Measurements from ENCODE around the gene LMNA. TPM values are rescaled to one million over a fixed set of nuclear protein-coding genes. Genes with fewer than 3 reads are reported as not detected.

The LMNA gene
- polyA plus RNA-seq, 3 donors = 16.5 to 45.5 (median 24.7) TPM

DNA sequence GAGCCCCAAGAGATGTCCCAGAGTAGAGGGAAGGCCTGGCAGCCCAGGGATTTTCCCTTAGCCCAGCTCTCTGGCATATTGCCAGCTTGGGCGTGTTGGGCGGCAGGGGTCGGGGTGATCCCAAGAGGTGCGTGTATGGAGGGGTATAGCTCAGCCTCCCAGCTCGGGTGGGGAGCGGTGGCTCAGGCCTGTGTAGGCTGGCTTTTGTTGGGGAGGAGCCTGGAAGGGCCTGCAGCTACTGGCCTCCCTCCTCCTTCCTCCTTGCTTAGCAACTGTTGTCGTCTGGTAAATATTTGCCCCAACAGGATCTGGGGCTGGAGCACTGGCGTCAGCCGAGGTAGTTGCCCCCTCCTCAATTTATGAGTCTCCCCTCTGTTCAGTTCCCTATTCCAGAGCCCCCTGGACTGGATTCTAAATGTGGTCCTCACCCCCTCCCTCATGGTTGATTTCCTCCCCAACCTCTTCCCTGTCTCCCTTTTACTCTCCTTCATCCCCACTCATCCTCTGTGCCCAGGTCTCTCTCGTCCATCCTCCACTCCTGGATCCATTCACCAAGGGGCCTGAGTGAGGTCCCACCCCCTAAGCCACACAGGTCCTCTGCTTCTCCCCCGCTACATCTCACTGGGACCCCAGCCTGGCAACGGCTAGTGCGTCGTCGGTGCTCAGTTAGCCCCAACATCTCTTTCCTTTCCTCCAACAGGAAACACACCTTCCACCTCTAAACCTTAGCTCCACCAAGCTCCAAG is 10.3 kb upstream of the LMNA start:
- Histone ChIP-seq H3K27ac (ENCODE audit: low read depth in 1 of 2, low read length in 2 of 2) (peak overlapping the region in 1 of 2 donors; percentile 62), H3K9me3 (replicated peaks in 1 of 2; ENCODE audit: control insufficient read depth in 1 of 2, insufficient read depth in 1 of 2, low read length in 2 of 2) (peaks cover 0 to 4% of the 10 kb centered on the region in 2 donors), H2AFZ (ENCODE audit: insufficient read depth, low read depth, low read length, poor library complexity, severe bottlenecking) (no peak overlapping the region), H3K4me2 (replicated peaks; ENCODE audit: extremely low read depth, low read length, poor library complexity, severe bottlenecking) (no peak overlapping the region), H4K20me1 (ENCODE audit: insufficient read depth, low read length) (no peaks in the 10 kb centered on the region), H3K9ac (ENCODE audit: insufficient read depth, low read length, poor library complexity, severe bottlenecking) (peak overlapping the region; percentile 24), H3K79me2 (ENCODE audit: insufficient read depth, low read length) (no peaks in the 10 kb centered on the region), H3K4me1 (ENCODE audit: control insufficient read depth in 1 of 2, insufficient read depth in 2 of 2, low read length in 2 of 2) (peaks cover 31 to 37% of the 10 kb centered on the region in 2 donors), H3K36me3 (replicated peaks in 1 of 2; ENCODE audit: control insufficient read depth in 1 of 2, insufficient read depth in 2 of 2, low read length in 2 of 2) (no peaks in the 10 kb centered on the region), H3K27me3 (ENCODE audit: control insufficient read depth in 2 of 2, insufficient read depth in 2 of 2, low read length in 2 of 2) (peaks cover 66 to 100% of the 10 kb centered on the region in 2 donors), H3K4me3 (replicated peaks in 1 of 3; ENCODE audit: low read depth in 2 of 3, low read length in 3 of 3) (no peak overlapping the region)
- peaks cover 15 to 19% of the 10 kb centered on the region in 2 donors for H3K36me3 Mint-ChIP-seq
- TF ChIP-seq, protein P1, sequence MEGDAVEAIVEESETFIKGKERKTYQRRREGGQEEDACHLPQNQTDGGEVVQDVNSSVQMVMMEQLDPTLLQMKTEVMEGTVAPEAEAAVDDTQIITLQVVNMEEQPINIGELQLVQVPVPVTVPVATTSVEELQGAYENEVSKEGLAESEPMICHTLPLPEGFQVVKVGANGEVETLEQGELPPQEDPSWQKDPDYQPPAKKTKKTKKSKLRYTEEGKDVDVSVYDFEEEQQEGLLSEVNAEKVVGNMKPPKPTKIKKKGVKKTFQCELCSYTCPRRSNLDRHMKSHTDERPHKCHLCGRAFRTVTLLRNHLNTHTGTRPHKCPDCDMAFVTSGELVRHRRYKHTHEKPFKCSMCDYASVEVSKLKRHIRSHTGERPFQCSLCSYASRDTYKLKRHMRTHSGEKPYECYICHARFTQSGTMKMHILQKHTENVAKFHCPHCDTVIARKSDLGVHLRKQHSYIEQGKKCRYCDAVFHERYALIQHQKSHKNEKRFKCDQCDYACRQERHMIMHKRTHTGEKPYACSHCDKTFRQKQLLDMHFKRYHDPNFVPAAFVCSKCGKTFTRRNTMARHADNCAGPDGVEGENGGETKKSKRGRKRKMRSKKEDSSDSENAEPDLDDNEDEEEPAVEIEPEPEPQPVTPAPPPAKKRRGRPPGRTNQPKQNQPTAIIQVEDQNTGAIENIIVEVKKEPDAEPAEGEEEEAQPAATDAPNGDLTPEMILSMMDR (IDR thresholded peaks at IDR 0.05) = no peak
- peak overlapping the region in 6 of 7 donors; percentile 84 to 98 (median 96) for H3K27ac Mint-ChIP-seq
- WGBS (ENCODE audit: insufficient coverage) = 35% methylated on average over 8 of the region's 15 CpGs
- H3K9me3 Mint-ChIP-seq = peaks cover 0 to 33% (median 15%) of the 10 kb centered on the region in 7 donors
- peaks cover 96 to 100% (median 97%) of the 10 kb centered on the region in 3 donors for H3K27me3 Mint-ChIP-seq (ENCODE audit: low read depth in 3 of 3)
- peak; percentile 73 to 78 (median 78) for DNase-seq
- intact Hi-C loops (cut with micrococcal nuclease) = no loop called here
- H3K4me1 Mint-ChIP-seq = peaks cover 43% of the 10 kb centered on the region
- H3K4me3 Mint-ChIP-seq = peak overlapping the region in 1 of 2 donors; percentile 90

DNA sequence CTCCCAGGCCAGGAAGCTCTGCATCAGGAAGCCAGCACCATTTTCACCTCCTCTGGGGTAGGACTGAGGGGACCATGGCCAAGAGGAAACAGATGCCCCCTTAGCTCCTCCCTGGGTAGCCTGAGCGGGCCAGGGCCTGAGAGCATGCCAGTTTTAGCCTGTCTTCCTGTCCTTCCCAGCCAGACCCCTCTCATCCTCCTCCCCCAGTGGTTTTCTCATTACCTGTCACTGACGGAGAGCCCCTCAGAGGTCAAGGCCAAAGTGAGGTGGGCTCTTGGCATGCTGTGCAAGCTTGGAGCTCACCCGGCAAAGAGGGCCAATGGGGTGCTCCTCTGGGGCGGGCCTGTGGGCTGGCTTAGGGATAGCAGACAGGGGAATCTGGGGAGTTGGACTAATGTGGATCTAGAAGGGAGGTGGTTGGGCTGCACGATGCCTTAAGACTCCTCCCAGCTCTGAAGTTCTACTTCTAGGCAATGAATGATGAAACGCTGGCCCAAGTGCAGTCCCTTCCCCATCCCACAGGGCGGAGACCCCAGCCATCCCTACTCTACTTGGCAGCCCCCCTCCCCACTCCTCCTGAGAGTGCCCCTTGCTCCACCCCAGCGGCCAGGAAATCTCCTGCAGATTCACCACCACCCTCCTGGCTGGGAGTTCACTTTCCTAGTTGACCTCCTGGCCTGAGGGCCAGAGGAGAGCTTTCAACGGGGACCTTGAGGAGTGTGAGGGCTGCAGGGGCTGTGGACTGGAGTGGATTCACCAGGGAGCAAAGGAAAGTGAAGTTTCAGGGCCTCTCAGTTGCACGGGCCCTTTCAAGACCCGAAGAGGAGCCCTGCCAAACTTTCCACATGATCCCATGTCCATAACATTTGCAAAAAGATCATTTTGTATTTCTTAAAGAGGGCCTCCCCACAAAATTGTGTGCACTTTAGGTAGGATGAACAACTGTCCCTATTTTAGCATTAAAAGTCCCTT is 9.4 kb upstream of the LMNA start:
- Mint-ChIP-seq H3K36me3 (peaks cover 15 to 21% of the 10 kb centered on the region in 2 donors), H3K4me3 (peak overlapping the region; percentile 65 to 90), H3K4me1 (peaks cover 43% of the 10 kb centered on the region), H3K9me3 (peaks cover 0 to 32% (median 15%) of the 10 kb centered on the region in 7 donors), H3K27me3 (ENCODE audit: low read depth in 3 of 3) (peaks cover 94 to 100% (median 95%) of the 10 kb centered on the region in 3 donors), H3K27ac (peak overlapping the region in 6 of 7 donors; percentile 95 to 98 (median 97))
- H3K4me1 ChIP-seq (ENCODE audit: control insufficient read depth in 1 of 2, insufficient read depth in 2 of 2, low read length in 2 of 2) = peaks cover 31 to 37% of the 10 kb centered on the region in 2 donors
- H3K36me3 ChIP-seq (replicated peaks in 1 of 2; ENCODE audit: control insufficient read depth in 1 of 2, insufficient read depth in 2 of 2, low read length in 2 of 2) = no peaks in the 10 kb centered on the region
- TF ChIP-seq, protein P1 (IDR thresholded peaks at IDR 0.05) = no peak
- intact Hi-C loops (cut with micrococcal nuclease) = no loop called here
- no peaks in the 10 kb centered on the region for H3K9me3 ChIP-seq (replicated peaks in 1 of 2; ENCODE audit: control insufficient read depth in 1 of 2, insufficient read depth in 1 of 2, low read length in 2 of 2)
- H3K79me2 ChIP-seq (ENCODE audit: insufficient read depth, low read length) = no peaks in the 10 kb centered on the region
- peak overlapping the region; percentile 53 for H3K4me2 ChIP-seq (replicated peaks; ENCODE audit: extremely low read depth, low read length, poor library complexity, severe bottlenecking)
- H3K4me3 ChIP-seq (replicated peaks in 1 of 3; ENCODE audit: low read depth in 2 of 3, low read length in 3 of 3) = peak overlapping the region in 1 of 3 experiments; percentile 42
- H2AFZ ChIP-seq (ENCODE audit: insufficient read depth, low read depth, low read length, poor library complexity, severe bottlenecking) = no peak overlapping the region
- H3K9ac ChIP-seq (ENCODE audit: insufficient read depth, low read length, poor library complexity, severe bottlenecking) = peak overlapping the region; percentile 53
- peak overlapping the region in 1 of 2 donors; percentile 54 for H3K27ac ChIP-seq (ENCODE audit: low read depth in 1 of 2, low read length in 2 of 2)
- H4K20me1 ChIP-seq (ENCODE audit: insufficient read depth, low read length) = no peaks in the 10 kb centered on the region
- 75% methylated on average over 4 of the region's 11 CpGs for WGBS (ENCODE audit: insufficient coverage)
- H3K27me3 ChIP-seq (ENCODE audit: control insufficient read depth in 2 of 2, insufficient read depth in 2 of 2, low read length in 2 of 2) = peaks cover 67 to 100% of the 10 kb centered on the region in 2 donors
- DNase-seq = peak; percentile 28 to 48 (median 48)

All from CD14-positive monocyte (primary cell).